Measurements from ENCODE around the gene SMIM21. TPM values are rescaled to one million over a fixed set of nuclear protein-coding genes. Genes with fewer than 3 reads are reported as not detected.

SMIM21 gene
- not detected in 2 replicates for total RNA-seq

GRCh38 chr18:75427603-75428002 lies at the start of gene SMIM21:
Gene SMIM21, minus strand, starts transcription at chr18:75427703. Its CDS starts 140 bp downstream, at chr18:75427563.

Other genes with a start within 250 kb of the SMIM21 start
- gene PTGR3, start 218.6 kb downstream of the SMIM21 start, total RNA-seq: 7.2 and 16.0 TPM in 2 replicates
- 2.1 and 8.2 TPM in 2 replicates for gene TSHZ1, start 216.9 kb downstream of the SMIM21 start, total RNA-seq

Measured in nasal cavity respiratory epithelium epithelial cell of viscerocranial mucosa (primary cell).